Heart left ventricle (tissue), 16 donors: ENCODE measurements around the gene RALB. TPM values are rescaled to one million over a fixed set of nuclear protein-coding genes. Genes with fewer than 3 reads are reported as not detected.

Experiments used
- ATAC-seq, 4 donors: fragments of 200-7000 bp; cut with Tn5 transposase; one replicate each; pipeline ENCODE4 v1.9.1; 2020 to 2022; ENCODE audit warnings: moderate library complexity in 4 of 4, mild to moderate bottlenecking in 3 of 4, moderate number of reproducible peaks in 1 of 4
- DNase-seq, 5 donors: peaks; one replicate each; pipeline ENCODE4 v3.0.0-alpha.2; 2020
- H3K27ac ChIP-seq, 12 donors: fragments of 200-600 bp; sonication (generic) in 4 of 12; one replicate each; pipeline versions ENCODE4 v1.5.0 to v1.8.0; 2016 to 2022; ENCODE audit warnings: mild to moderate bottlenecking in 2 of 12
- H3K27me3 ChIP-seq, 9 donors: fragments of 200-600 bp; sonication (generic) in 2 of 9; one replicate each; pipeline versions ENCODE4 v1.5.1 to v1.8.0; 2016 to 2022; ENCODE audit warnings: mild to moderate bottlenecking in 3 of 9
- H3K36me3 ChIP-seq, 9 donors: fragments of 200-600 bp; sonication (generic) in 2 of 9; one replicate each; pipeline versions ENCODE4 v1.5.0 to v1.8.0; 2018 to 2022; ENCODE audit warnings: mild to moderate bottlenecking in 2 of 9
- H3K4me1 ChIP-seq, 12 donors: fragments of 200-600 bp; sonication (generic) in 4 of 12; one replicate each; pipeline versions ENCODE4 v1.5.0 to v1.8.0; 2016 to 2022; ENCODE audit warnings: mild to moderate bottlenecking in 3 of 12
- H3K4me3 ChIP-seq, 12 donors: fragments of 200-600 bp; sonication (generic) in 4 of 12; one replicate each; pipeline versions ENCODE4 v1.5.0 to v1.8.0; 2017 to 2022; ENCODE audit warnings: mild to moderate bottlenecking in 9 of 12, moderate library complexity in 4 of 12
- H3K9me3 ChIP-seq, 12 donors: fragments of 200-600 bp; sonication (generic) in 4 of 12; one replicate each; pipeline versions ENCODE4 v1.5.0 to v1.8.0; 2016 to 2022; ENCODE audit warnings: mild to moderate bottlenecking in 1 of 12
- CTCF ChIP-seq, 12 donors: fragments of 200-600 bp; sonication (generic) in 4 of 12; IDR thresholded peaks; one replicate each; pipeline versions ENCODE4 v1.5.0 to v1.8.0; 2018 to 2022; ENCODE audit warnings: antibody characterized with exemption in 12 of 12, mild to moderate bottlenecking in 5 of 12
- POLR2A ChIP-seq, 2 donors: fragments of 450-650 bp; IDR thresholded peaks; one replicate each; pipeline ENCODE4 v1.6.1; 2017; ENCODE audit warnings: antibody characterized with exemption in 2 of 2, mild to moderate bottlenecking in 2 of 2, moderate library complexity in 2 of 2
- WGBS, 4 donors: extraction: QIAGEN DNeasy Blood & Tissue Kit in 2 of 4; methylation state at CpG; one replicate each; pipeline versions ENCODE4 v1.1.5 to v1.1.7; 2013 to 2018; 5-methylcytosine and 5-hydroxymethylcytosine counted together
- intact Hi-C, 10 donors: fragments of 100-400 bp; cut with DNase I; formaldehyde crosslinking; loops; one replicate each; pipeline versions ENCODE4 v1.11.1 to v1.14.2; 2022
- polyA plus RNA-seq, 2 donors: library from polyadenylated mRNA; stranded (reverse); fragments of 200-250 nt; gene quantifications; one replicate each; pipeline ENCODE4 v1.2.3, GENCODE V29; 2013
- total RNA-seq, 9 donors: library from RNA; depleted of rRNA in 2 of 9; stranded (reverse); fragments of >200 nt in 2 of 9; fragmentation: NEBNext Ultra II Directional in 3 of 9; extraction: Animal tissue kit (Norgen Biotek cat#: 25700) in 3 of 9; gene quantifications; one replicate each; pipeline versions ENCODE4 v1.1.0 to v1.2.4, GENCODE V29; 2016 to 2023
- donor health status: ischemic (EF 13 %, LVEDD 7.1; RV severe dilation, severe dysfunction).
- donor health status: healthy with polysubstance abuse.
- donor health status: DM: no; HTN: yes; CAD: no.
- donor health status: DM: no; HTN: no; CAD: no.
- donor health status: ischemic (EF 25% LVEDD 6.9; RV normal size, moderate dysfunction).
- donor health status: ischemic (EF 25% LVEDD 5.7; RV mildly dilated, moderate dysfunction).
- donor health status: healthy.
- donor health status: DM: yes; HTN: yes; CAD: no.
- donor health status: ischemic (EF 35%, LVEDD 5.7; RV mildly dilated, moderate dysfunction).
- donor health status: nonischemic (EF 11% LVEDD 7.7; RV severe dilation, severe dysfunction).
- donor health status: DM: yes; HTN: yes; CAD: no.
- donor health status: PGD.
- donor health status: ischemic (EF 29% LVEDD 5.4; RV normal size, mild dysfunction).
- donor health status: nonischemic (EF 23%, LVEDD 6.1; RV moderate dilation, normal function).

Gene RALB
- total and polyA plus RNA-seq, 11 donors, result 30.5 to 111 (median 45.1) TPM

- Histone ChIP-seq H3K27ac (no peak overlapping the region), H3K36me3 (peaks cover 0 to 22% (median 0%) of the 10 kb centered on the region in 9 donors), H3K4me1 (peaks cover 0 to 39% (median 25%) of the 10 kb centered on the region in 12 donors), H3K27me3 (no peaks in the 10 kb centered on the region), H3K9me3 (peaks cover 0 to 11% (median 0%) of the 10 kb centered on the region in 12 donors), H3K4me3 (no peak overlapping the region)
- intact Hi-C loops, result loop anchor here in 7 of 10 donors (2.0 to 10.0 kb wide), 4 partner anchors 31 to 93 kb away; partner anchors contain the start of gene RALB (in 2 of the 7)
- TF ChIP-seq CTCF (IDR thresholded peaks at IDR 0.05), result no peak
- TF ChIP-seq POLR2A (IDR thresholded peaks at IDR 0.05), result no peak
- WGBS, 4 donors, result 95 to 97% (median 97%) methylated on average over 8 of the region's 8 CpGs
- DNase-seq (no peak), ATAC-seq (no peak)
These were observed 31.0 kb upstream of the RALB start for GRCh38 chr2:120221616-120222015.

- DNase-seq (peak in 1 of 5 donors; percentile 11), ATAC-seq (no peak)
- Histone ChIP-seq H3K27me3 (no peaks in the 10 kb centered on the region), H3K4me3 (peak overlapping the region; percentile 38 to 89 (median 70)), H3K27ac (peak overlapping the region; percentile 83 to 98 (median 90)), H3K36me3 (peaks cover 0 to 22% (median 0%) of the 10 kb centered on the region in 9 donors), H3K9me3 (peaks cover 0 to 11% (median 0%) of the 10 kb centered on the region in 12 donors), H3K4me1 (peaks cover 0 to 39% (median 25%) of the 10 kb centered on the region in 12 donors)
- WGBS, 4 donors, result 79 to 99% (median 81%) methylated on average over 34 to 49 of the region's 49 CpGs
- TF ChIP-seq POLR2A (IDR thresholded peaks at IDR 0.05), result no peak
- TF ChIP-seq CTCF (IDR thresholded peaks at IDR 0.05), result no peak
- intact Hi-C loops, result loop anchor here in 7 of 10 donors (1.0 to 10.0 kb wide), 5 partner anchors 30 to 92 kb away; partner anchors contain the start of gene RALB (in 3 of the 7)
These were observed 30.2 kb upstream of the RALB start for GRCh38 chr2:120222186-120223033.

GRCh38 chr2:120223034-120223912, 29.4 kb upstream of the RALB start, which contains the start of gene TMEM185B:
Gene TMEM185B (minus strand): TSS chr2:120223400. CDS start chr2:120222976, 424 bp downstream.
- ATAC-seq (peak; percentile 87 to 98 (median 97)), DNase-seq (peak; percentile 90 to 96 (median 92))
- Histone ChIP-seq H3K9me3 (peaks cover 0 to 11% (median 0%) of the 10 kb centered on the region in 12 donors), H3K27ac (peak within 1 kb of the TSS; percentile 83 to 98 (median 90)), H3K27me3 (no peaks in the 10 kb centered on the region), H3K36me3 (peaks cover 0 to 22% (median 0%) of the 10 kb centered on the region in 9 donors), H3K4me3 (peak within 1 kb of the TSS; percentile 38 to 89 (median 70)), H3K4me1 (peaks cover 0 to 41% (median 25%) of the 10 kb centered on the region in 12 donors)
- peak in 1 of 2 donors; percentile 74 for TF ChIP-seq POLR2A (IDR thresholded peaks at IDR 0.05)
- TF ChIP-seq CTCF (IDR thresholded peaks at IDR 0.05), result peak in 7 of 12 donors; percentile 4 to 44 (median 26)
- WGBS, 4 donors, result 2 to 5% (median 2%) methylated on average over 53 to 108 of the region's 108 CpGs
- intact Hi-C loops, result loop anchor here in 7 of 10 donors (1.0 to 10.0 kb wide), 5 partner anchors 29 to 92 kb away; partner anchors contain the start of gene RALB (in 3 of the 7)
